Forelimb muscle (tissue), 1 donor: Measurements from ENCODE around the gene ADAMTS18. TPM values are rescaled to one million over a fixed set of nuclear protein-coding genes. Genes with fewer than 3 reads are reported as not detected.

Experiments
- DNase-seq: peaks from one replicate; pipeline ENCODE4 v3.0.0-alpha.2; 2013; ENCODE audit warnings: low read depth
- polyA plus RNA-seq: library from polyadenylated mRNA; unstranded; fragments of 120-200 nt; gene quantifications from one replicate; pipeline ENCODE4 v1.2.1, GENCODE V29; 2013; ENCODE audit not compliant: insufficient read length

ADAMTS18 gene
- polyA plus RNA-seq, 1 donor: 0.92 TPM

GRCh38 chr16:77393955-77394354 lies 40.9 kb downstream of the ADAMTS18 start:
- no peak for DNase-seq

GRCh38 chr16:77387815-77388209 lies 47.0 kb downstream of the ADAMTS18 start:
- DNase-seq: no peak

GRCh38 chr16:77386831-77387814 lies 47.7 kb downstream of the ADAMTS18 start:
- DNase-seq: no peak

GRCh38 chr16:77385481-77385880 lies 49.4 kb downstream of the ADAMTS18 start:
- DNase-seq: no peak

GRCh38 chr16:77383606-77384187 lies 51.1 kb downstream of the ADAMTS18 start:
- no peak for DNase-seq

- no peak for DNase-seq
These were observed 58.5 kb downstream of the ADAMTS18 start for GRCh38 chr16:77376358-77376757.

- no peak for DNase-seq
These were observed 59.4 kb downstream of the ADAMTS18 start for GRCh38 chr16:77375396-77375795.

GRCh38 chr16:77374384-77374783 lies 60.5 kb downstream of the ADAMTS18 start:
- DNase-seq: no peak

- no peak for DNase-seq
These were observed 61.1 kb downstream of the ADAMTS18 start for GRCh38 chr16:77373726-77374125.

GRCh38 chr16:77364770-77365169 lies 70.1 kb downstream of the ADAMTS18 start:
- DNase-seq: no peak

- DNase-seq: no peak
These were observed 75.8 kb downstream of the ADAMTS18 start for GRCh38 chr16:77359065-77359502.

GRCh38 chr16:77353587-77354263 lies 81.1 kb downstream of the ADAMTS18 start:
- no peak for DNase-seq

- DNase-seq: no peak
These were observed 90.5 kb downstream of the ADAMTS18 start for GRCh38 chr16:77344341-77344740.

GRCh38 chr16:77336637-77337036 lies 98.2 kb downstream of the ADAMTS18 start:
- no peak for DNase-seq

- no peak for DNase-seq
These were observed 99.1 kb downstream of the ADAMTS18 start for GRCh38 chr16:77335652-77336234.

GRCh38 chr16:77332792-77333191 lies 102.0 kb downstream of the ADAMTS18 start:
- DNase-seq: no peak

- no peak for DNase-seq
These were observed 102.8 kb downstream of the ADAMTS18 start for GRCh38 chr16:77331802-77332586.

- no peak for DNase-seq
These were observed 103.8 kb downstream of the ADAMTS18 start for GRCh38 chr16:77331043-77331442.

GRCh38 chr16:77330332-77331042 lies 104.3 kb downstream of the ADAMTS18 start:
- no peak for DNase-seq

- DNase-seq: no peak
These were observed 106.1 kb downstream of the ADAMTS18 start for GRCh38 chr16:77328768-77329167.

GRCh38 chr16:77328274-77328673 lies 106.6 kb downstream of the ADAMTS18 start:
- no peak for DNase-seq
